WERI-Rb-1 (cell line): ENCODE measurements around the gene SPOCK3.

Source experiments
- DNase-seq: peaks from one replicate; pipeline ENCODE4 v3.0.0-alpha.2; 2020
- H3K27ac ChIP-seq: fragments of 250-450 bp; sonication (Bioruptor Pico); 2 replicates; pipeline ENCODE4 v1.5.1; 2020; ENCODE audit warnings: mild to moderate bottlenecking, moderate library complexity
- H3K27me3 ChIP-seq: fragments of 250-450 bp; sonication (Bioruptor Pico); 2 replicates; pipeline ENCODE4 v1.5.1; 2021; ENCODE audit warnings: mild to moderate bottlenecking, low read depth, moderate library complexity; ENCODE audit not compliant: insufficient read depth, severe bottlenecking
- H3K36me3 ChIP-seq: fragments of 250-450 bp; sonication (Bioruptor Pico); 2 replicates; pipeline ENCODE4 v1.5.1; 2020; ENCODE audit warnings: mild to moderate bottlenecking, moderate library complexity
- H3K4me3 ChIP-seq: 2 replicates; pipeline ENCODE4 v1.5.1; 2011; ENCODE audit warnings: low read depth, mild to moderate bottlenecking, control low read depth, low read length
- H3K9me3 ChIP-seq: fragments of 250-450 bp; sonication (Bioruptor Pico); 2 replicates; pipeline ENCODE4 v1.5.1; 2021; ENCODE audit warnings: mild to moderate bottlenecking, moderate library complexity; ENCODE audit not compliant: severe bottlenecking
- TF ChIP-seq, protein P1 (sequence below): IDR thresholded peaks from 2 replicates; pipeline ENCODE4 v1.5.1; 2011; ENCODE audit warnings: low read depth, mild to moderate bottlenecking, control low read depth, inconsistent platforms, low read length

SPOCK3 gene

GRCh38 chr4:167032871-167033270 lies 201.4 kb downstream of the SPOCK3 start:
- no peak overlapping the region for H3K4me3 ChIP-seq
- H3K9me3 ChIP-seq = no peaks in the 10 kb centered on the region
- TF ChIP-seq, protein P1, sequence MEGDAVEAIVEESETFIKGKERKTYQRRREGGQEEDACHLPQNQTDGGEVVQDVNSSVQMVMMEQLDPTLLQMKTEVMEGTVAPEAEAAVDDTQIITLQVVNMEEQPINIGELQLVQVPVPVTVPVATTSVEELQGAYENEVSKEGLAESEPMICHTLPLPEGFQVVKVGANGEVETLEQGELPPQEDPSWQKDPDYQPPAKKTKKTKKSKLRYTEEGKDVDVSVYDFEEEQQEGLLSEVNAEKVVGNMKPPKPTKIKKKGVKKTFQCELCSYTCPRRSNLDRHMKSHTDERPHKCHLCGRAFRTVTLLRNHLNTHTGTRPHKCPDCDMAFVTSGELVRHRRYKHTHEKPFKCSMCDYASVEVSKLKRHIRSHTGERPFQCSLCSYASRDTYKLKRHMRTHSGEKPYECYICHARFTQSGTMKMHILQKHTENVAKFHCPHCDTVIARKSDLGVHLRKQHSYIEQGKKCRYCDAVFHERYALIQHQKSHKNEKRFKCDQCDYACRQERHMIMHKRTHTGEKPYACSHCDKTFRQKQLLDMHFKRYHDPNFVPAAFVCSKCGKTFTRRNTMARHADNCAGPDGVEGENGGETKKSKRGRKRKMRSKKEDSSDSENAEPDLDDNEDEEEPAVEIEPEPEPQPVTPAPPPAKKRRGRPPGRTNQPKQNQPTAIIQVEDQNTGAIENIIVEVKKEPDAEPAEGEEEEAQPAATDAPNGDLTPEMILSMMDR = no peak
- DNase-seq = no peak
- no peaks in the 10 kb centered on the region for H3K36me3 ChIP-seq
- H3K27me3 ChIP-seq = no peaks in the 10 kb centered on the region
- H3K27ac ChIP-seq = no peak overlapping the region

DNA sequence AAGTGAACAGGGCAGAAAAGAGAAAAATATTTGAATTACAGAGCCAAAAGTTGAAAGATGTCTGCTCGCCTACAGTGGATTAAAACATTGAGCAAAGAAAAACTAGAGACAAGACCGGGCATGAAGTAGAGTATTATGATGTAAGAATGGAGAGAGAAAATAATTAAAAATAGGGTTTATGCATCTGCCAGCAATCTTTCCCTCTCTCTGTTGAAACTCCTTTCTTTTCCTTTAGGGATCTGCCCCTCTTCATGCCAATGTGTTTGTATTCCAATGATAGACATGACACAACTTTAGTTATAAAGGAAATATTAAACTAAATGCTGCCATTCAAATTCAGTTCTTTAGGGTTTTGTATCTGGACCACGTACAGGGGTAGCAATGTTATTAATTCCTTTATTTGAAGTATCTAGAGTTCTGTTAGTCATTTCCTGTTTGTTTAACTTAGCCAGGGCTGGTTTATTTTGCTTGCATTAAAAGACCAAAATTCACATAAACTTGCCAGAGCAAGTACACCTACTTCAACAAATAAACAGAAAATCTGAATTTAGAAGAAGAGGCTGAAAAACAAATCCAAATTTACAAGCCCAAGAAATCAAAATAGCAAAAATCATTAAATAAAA lies 202.6 kb downstream of the SPOCK3 start:
- H3K4me3 ChIP-seq = no peak overlapping the region
- no peaks in the 10 kb centered on the region for H3K9me3 ChIP-seq
- no peak overlapping the region for H3K27ac ChIP-seq

GRCh38 chr4:167028976-167029375 lies 205.3 kb downstream of the SPOCK3 start:
- no peak overlapping the region for H3K4me3 ChIP-seq
- H3K27ac ChIP-seq = no peak overlapping the region
- TF ChIP-seq, protein P1 = no peak

More for the DNA sequence above, 202.6 kb downstream of the SPOCK3 start:
- TF ChIP-seq, protein P1 = no peak
- no peak for DNase-seq
- Histone ChIP-seq H3K27me3 (no peaks in the 10 kb centered on the region), H3K36me3 (no peaks in the 10 kb centered on the region)

GRCh38 chr4:167025670-167026069 lies 208.6 kb downstream of the SPOCK3 start:
- no peaks in the 10 kb centered on the region for H3K9me3 ChIP-seq
- TF ChIP-seq, protein P1 = no peak
- H3K27ac ChIP-seq = no peak overlapping the region
- no peak overlapping the region for H3K4me3 ChIP-seq
- no peak for DNase-seq
- no peaks in the 10 kb centered on the region for H3K36me3 ChIP-seq
- no peaks in the 10 kb centered on the region for H3K27me3 ChIP-seq

More at GRCh38 chr4:167028976-167029375, 205.3 kb downstream of the SPOCK3 start:
- no peak for DNase-seq
- no peaks in the 10 kb centered on the region for H3K36me3 ChIP-seq
- H3K27me3 ChIP-seq = no peaks in the 10 kb centered on the region
- H3K9me3 ChIP-seq = no peaks in the 10 kb centered on the region

- no peaks in the 10 kb centered on the region for H3K9me3 ChIP-seq
- no peak overlapping the region for H3K4me3 ChIP-seq
- TF ChIP-seq, protein P1 = no peak
These were observed 210.8 kb downstream of the SPOCK3 start for GRCh38 chr4:167023364-167023925.

More at GRCh38 chr4:167023364-167023925, 210.8 kb downstream of the SPOCK3 start:
- no peak for DNase-seq
- H3K27me3 ChIP-seq = no peaks in the 10 kb centered on the region
- no peaks in the 10 kb centered on the region for H3K36me3 ChIP-seq
- no peak overlapping the region for H3K27ac ChIP-seq
